ENCODE measurements around the gene CCDC87. TPM values are rescaled to one million over a fixed set of nuclear protein-coding genes. Genes with fewer than 3 reads are reported as not detected.
"Not testable (repeated sequence)": the region's sequence is repeated elsewhere in the genome, so short reads cannot be mapped to it uniquely, and the experiment has no call there.

Gene CCDC87
- total RNA-seq, 1 donor = 0.21 TPM

DNA sequence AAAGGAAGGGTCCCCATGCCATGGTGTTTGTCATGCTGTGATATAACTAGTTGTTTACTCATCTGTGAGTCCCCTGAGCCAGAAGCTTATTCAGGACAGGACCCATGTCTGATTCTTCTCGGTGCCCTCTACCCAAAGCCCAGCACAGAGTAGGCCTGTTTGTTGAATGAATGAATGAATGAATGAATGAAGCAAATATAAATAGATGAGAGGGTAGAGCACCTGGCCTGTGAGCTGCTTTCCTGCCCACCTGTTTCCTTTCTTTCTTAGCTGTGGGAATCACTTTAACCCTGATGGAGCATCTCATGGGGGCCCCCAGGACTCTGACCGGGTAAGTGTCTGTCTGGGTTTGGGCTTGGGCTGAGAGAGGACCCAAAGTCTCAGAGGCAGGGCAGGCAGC, 7.4 kb upstream of the CCDC87 start:
- no peaks in the 10 kb centered on the region for H3K27me3 ChIP-seq (ENCODE audit: insufficient read depth, low read length)
- H3K9me3 ChIP-seq (ENCODE audit: low read depth, low read length) = no peaks in the 10 kb centered on the region
- peaks cover 13% of the 10 kb centered on the region for H3K4me1 ChIP-seq (ENCODE audit: insufficient read depth, low read length)
- no peak overlapping the region for H3K4me3 ChIP-seq (ENCODE audit: low read length)

DNA sequence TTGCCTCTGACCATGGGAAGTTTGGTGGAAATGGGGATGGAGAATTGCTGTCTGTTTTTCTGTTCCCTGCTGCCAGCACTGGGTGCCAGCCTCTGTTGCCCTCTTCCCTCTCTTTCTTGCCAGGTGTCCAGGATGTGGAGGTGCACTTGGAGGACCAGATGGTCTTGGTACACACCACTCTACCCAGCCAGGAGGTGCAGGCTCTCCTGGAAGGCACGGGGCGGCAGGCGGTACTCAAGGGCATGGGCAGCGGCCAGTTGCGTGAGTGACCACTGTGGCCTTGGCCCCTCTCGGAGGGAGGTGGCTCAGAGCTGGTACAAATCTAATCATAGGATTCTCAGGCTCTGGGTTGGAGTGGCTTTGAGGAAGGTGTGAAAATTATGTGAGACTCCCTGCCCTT, 6.1 kb upstream of the CCDC87 start:
- Histone ChIP-seq H3K4me1 (ENCODE audit: insufficient read depth, low read length) (peaks cover 19% of the 10 kb centered on the region), H3K27me3 (ENCODE audit: insufficient read depth, low read length) (no peaks in the 10 kb centered on the region), H3K9me3 (ENCODE audit: low read depth, low read length) (no peaks in the 10 kb centered on the region), H3K4me3 (ENCODE audit: low read length) (no peak overlapping the region)

GRCh38 chr11:66595245-66595904, 2.5 kb upstream of the CCDC87 start:
- no peak overlapping the region for H3K4me3 ChIP-seq (ENCODE audit: low read length)
- peaks cover 27% of the 10 kb centered on the region for H3K4me1 ChIP-seq (ENCODE audit: insufficient read depth, low read length)

GRCh38 chr11:66593650-66594049, 787 bp upstream of the CCDC87 start:
- peaks cover 23% of the 10 kb centered on the region for H3K4me1 ChIP-seq (ENCODE audit: insufficient read depth, low read length)
- no peaks in the 10 kb centered on the region for H3K9me3 ChIP-seq (ENCODE audit: low read depth, low read length)
- H3K27me3 ChIP-seq (ENCODE audit: insufficient read depth, low read length) = no peaks in the 10 kb centered on the region
- peak overlapping the region; percentile 57 for H3K4me3 ChIP-seq (ENCODE audit: low read length)

More at GRCh38 chr11:66595245-66595904, 2.5 kb upstream of the CCDC87 start:
- no peaks in the 10 kb centered on the region for H3K27me3 ChIP-seq (ENCODE audit: insufficient read depth, low read length)
- no peaks in the 10 kb centered on the region for H3K9me3 ChIP-seq (ENCODE audit: low read depth, low read length)

GRCh38 chr11:66593303-66593635, 406 bp upstream of the CCDC87 start:
- Histone ChIP-seq H3K4me3 (ENCODE audit: low read length) (peak overlapping the region; percentile 57), H3K4me1 (ENCODE audit: insufficient read depth, low read length) (peaks cover 23% of the 10 kb centered on the region), H3K9me3 (ENCODE audit: low read depth, low read length) (no peaks in the 10 kb centered on the region), H3K27me3 (ENCODE audit: insufficient read depth, low read length) (no peaks in the 10 kb centered on the region)

DNA sequence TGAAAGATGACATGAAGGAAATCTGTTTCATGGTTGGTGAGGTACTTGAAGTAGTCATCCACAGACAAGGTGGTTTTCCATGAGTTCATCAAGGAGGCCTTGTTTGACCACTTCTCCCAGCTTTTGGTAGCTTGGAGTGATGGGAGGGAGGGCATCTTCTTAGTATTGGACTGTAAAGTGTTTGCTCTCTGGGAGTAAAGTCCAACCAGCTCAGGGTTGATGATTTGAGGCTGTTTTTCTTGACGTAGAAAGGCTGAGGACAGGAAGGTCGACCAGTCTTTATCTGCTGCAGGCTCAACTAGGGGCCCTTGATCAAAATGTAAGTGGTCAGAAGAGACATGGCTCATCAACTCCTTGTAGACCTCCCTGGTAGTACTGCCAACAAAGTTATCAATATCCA, 1.7 kb downstream of the CCDC87 start:
- Histone ChIP-seq H3K27me3 (ENCODE audit: insufficient read depth, low read length) (no peaks in the 10 kb centered on the region), H3K4me1 (ENCODE audit: insufficient read depth, low read length) (peaks cover 23% of the 10 kb centered on the region), H3K4me3 (ENCODE audit: low read length) (no peak overlapping the region), H3K9me3 (ENCODE audit: low read depth, low read length) (no peaks in the 10 kb centered on the region)

DNA sequence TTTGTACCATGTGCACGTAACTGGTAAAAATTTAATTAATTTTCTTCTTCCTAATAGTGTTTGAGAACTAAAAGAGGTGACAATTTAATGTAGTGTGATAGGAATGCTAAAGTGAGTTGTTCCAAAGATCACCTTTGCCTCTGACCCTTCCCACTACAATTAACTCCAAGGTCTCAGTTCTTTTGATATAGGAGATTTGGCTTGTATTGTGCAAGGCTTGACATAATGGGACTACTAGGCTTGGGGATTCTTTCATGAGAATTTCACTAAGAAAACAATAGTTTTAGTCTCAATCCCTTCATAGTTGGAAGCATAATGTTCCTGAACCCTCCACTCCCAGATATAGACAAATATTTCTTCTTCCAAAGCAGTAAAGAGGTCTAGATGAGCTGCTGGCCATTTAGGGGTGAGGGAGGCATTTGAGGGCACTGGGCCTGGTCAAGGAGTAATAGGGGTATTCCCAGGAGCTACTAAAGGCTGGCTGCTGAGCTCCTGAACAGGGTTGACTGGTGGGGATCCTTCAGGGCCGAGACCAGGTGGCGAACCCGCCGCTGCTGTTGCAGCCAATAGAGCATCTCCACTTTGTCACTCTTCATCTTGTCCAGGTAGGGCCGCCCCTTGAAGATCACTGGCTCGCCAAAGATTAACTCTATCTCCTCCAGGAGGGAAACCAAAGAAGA, 2.7 kb downstream of the CCDC87 start:
- peaks cover 23% of the 10 kb centered on the region for H3K4me1 ChIP-seq (ENCODE audit: insufficient read depth, low read length)
- H3K9me3 ChIP-seq (ENCODE audit: low read depth, low read length) = no peaks in the 10 kb centered on the region
- no peak overlapping the region for H3K4me3 ChIP-seq (ENCODE audit: low read length)
- H3K27me3 ChIP-seq (ENCODE audit: insufficient read depth, low read length) = no peaks in the 10 kb centered on the region

GRCh38 chr11:66589315-66589714, 3.5 kb downstream of the CCDC87 start:
- not testable (repeated sequence) for H3K27me3 ChIP-seq (ENCODE audit: insufficient read depth, low read length); H3K9me3 ChIP-seq (ENCODE audit: low read depth, low read length); H3K4me3 ChIP-seq (ENCODE audit: low read length)
- peaks cover 18% of the 10 kb centered on the region for H3K4me1 ChIP-seq (ENCODE audit: insufficient read depth, low read length)

DNA sequence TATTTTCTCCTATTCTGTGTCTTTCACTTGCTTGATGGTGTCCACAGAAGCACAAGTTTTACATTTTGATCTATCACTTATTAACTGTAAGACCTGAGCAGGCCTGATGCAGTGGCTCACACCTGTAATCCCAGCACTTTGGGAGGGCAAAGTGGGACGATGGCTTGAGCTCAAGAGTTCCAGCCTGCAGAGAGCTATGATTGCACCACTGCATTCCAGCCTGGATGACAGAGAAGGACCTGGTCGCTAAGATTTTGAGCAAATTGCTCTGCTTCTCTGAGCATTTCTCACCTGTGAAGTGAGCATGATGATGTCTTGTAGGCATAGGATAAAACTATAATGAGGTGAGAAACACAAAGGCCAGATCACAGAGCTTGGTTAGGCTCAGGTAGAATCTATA, 6.7 kb downstream of the CCDC87 start:
- no peaks in the 10 kb centered on the region for H3K4me1 ChIP-seq (ENCODE audit: insufficient read depth, low read length)
- H3K9me3 ChIP-seq (ENCODE audit: low read depth, low read length) = no peaks in the 10 kb centered on the region
- no peak overlapping the region for H3K4me3 ChIP-seq (ENCODE audit: low read length)
- H3K27me3 ChIP-seq (ENCODE audit: insufficient read depth, low read length) = no peaks in the 10 kb centered on the region

- H3K4me3 ChIP-seq (ENCODE audit: low read length); H3K9me3 ChIP-seq (ENCODE audit: low read depth, low read length); H3K4me1 ChIP-seq (ENCODE audit: insufficient read depth, low read length); H3K27me3 ChIP-seq (ENCODE audit: insufficient read depth, low read length): not testable (repeated sequence)
These were observed 7.4 kb downstream of the CCDC87 start for GRCh38 chr11:66585447-66585846.

GRCh38 chr11:66582565-66583147, 10.2 kb downstream of the CCDC87 start:
- H3K4me1 ChIP-seq (ENCODE audit: insufficient read depth, low read length); H3K4me3 ChIP-seq (ENCODE audit: low read length); H3K27me3 ChIP-seq (ENCODE audit: insufficient read depth, low read length); H3K9me3 ChIP-seq (ENCODE audit: low read depth, low read length): not testable (repeated sequence)

DNA sequence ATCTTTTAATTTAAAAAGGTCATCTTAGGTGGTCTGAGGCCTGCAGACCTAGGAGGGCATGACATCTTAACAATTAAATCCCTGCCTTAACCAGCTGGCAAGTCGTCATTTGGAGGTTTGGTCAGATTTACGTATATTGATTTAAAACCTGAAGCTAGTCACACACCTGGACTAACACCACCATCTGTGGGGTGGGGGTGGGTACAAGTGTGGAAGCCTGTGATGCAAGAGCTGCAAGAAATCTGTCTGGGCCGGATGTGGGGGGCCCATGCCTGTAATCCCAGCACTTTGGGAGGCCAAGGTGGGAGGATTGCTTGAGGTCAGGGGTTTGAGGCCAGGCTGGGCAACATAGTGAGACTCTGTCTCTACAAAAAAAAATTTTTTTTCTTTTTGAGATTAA, 11.6 kb downstream of the CCDC87 start:
- Histone ChIP-seq H3K9me3 (ENCODE audit: low read depth, low read length) (no peaks in the 10 kb centered on the region), H3K4me1 (ENCODE audit: insufficient read depth, low read length) (peaks cover 6% of the 10 kb centered on the region), H3K4me3 (ENCODE audit: low read length) (no peak overlapping the region), H3K27me3 (ENCODE audit: insufficient read depth, low read length) (no peaks in the 10 kb centered on the region)

DNA sequence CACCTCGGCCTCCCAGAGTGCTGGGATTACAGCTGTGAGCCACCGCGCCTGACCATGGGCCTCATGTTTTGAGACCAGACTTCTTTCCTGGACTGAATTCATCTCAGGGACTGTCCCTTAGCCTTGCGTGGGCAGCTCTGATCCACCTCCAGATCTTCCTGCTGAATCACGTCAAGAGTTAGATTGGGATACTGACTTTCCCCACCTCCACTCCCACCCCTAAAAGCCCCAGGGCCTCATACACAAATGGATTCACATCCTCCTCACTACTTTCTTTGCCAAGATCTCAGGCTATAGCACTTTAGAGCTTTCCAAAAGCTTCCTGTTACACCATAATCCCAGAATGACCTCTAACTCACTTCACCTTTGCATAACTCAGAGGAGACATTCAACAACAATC, 12.1 kb downstream of the CCDC87 start:
- Histone ChIP-seq H3K4me1 (ENCODE audit: insufficient read depth, low read length) (peaks cover 6% of the 10 kb centered on the region), H3K27me3 (ENCODE audit: insufficient read depth, low read length) (no peaks in the 10 kb centered on the region), H3K9me3 (ENCODE audit: low read depth, low read length) (no peaks in the 10 kb centered on the region), H3K4me3 (ENCODE audit: low read length) (no peak overlapping the region)

DNA sequence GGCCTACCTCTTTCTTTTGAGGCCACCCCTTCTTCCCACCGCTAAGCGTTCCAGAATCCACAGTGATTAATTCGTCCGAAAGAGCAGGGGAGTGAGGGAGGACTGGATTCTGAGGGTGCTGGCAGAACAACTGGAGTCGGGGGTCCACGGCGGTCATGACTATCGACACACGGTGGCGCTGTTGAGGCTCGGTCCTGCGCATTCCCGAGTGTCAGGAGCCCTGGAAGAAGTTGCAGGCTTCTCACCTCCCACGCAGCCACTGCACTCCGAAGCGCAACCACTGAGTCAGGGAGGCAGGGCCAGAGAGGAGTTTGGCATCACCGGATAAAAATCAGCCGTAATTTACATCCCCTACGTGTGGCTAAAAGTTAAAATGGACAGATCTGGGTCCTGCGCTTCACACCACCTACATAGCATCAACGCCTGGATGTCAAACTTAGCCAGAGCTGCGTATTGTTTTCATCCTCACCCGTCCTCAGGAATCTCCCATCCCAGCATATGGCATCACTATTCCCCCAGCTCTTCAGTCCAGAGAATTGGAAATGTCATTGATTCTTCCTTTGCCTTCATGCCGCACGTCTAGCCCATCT, 13.8 kb downstream of the CCDC87 start:
- H3K4me1 ChIP-seq (ENCODE audit: insufficient read depth, low read length) = peaks cover 6% of the 10 kb centered on the region
- no peaks in the 10 kb centered on the region for H3K9me3 ChIP-seq (ENCODE audit: low read depth, low read length)
- H3K4me3 ChIP-seq (ENCODE audit: low read length) = no peak overlapping the region
- H3K27me3 ChIP-seq (ENCODE audit: insufficient read depth, low read length) = no peaks in the 10 kb centered on the region

GRCh38 chr11:66570850-66571180, 22.0 kb downstream of the CCDC87 start:
- Histone ChIP-seq H3K4me3 (ENCODE audit: low read length) (no peak overlapping the region), H3K27me3 (ENCODE audit: insufficient read depth, low read length) (peaks cover 9% of the 10 kb centered on the region), H3K9me3 (ENCODE audit: low read depth, low read length) (no peaks in the 10 kb centered on the region), H3K4me1 (ENCODE audit: insufficient read depth, low read length) (peaks cover 14% of the 10 kb centered on the region)

Measured in mononuclear cell (primary cell).